Activated CD8-positive, alpha-beta T cell treated with anti-CD3 and anti-CD28 coated beads for 36 hours (primary cell): ENCODE results near the gene FOXN3. TPM values are rescaled to one million over a fixed set of nuclear protein-coding genes. Genes with fewer than 3 reads are reported as not detected.

Experiments
- ATAC-seq: fragments of 200-7000 bp; cut with Tn5 transposase; one replicate; pipeline ENCODE4 v1.10.0; 2021; ENCODE audit warnings: mild to moderate bottlenecking, moderate library complexity
- CTCF ChIA-PET: fragments of 350-600 bp; sonication (Branson Sonifier 250); formaldehyde crosslinking; loops from one replicate; lab custom pipeline; 2021; ENCODE audit warnings: antibody characterized with exemption; lab: Charles Lee
- POLR2A ChIA-PET: fragments of 350-600 bp; sonication (Branson Sonifier 250); formaldehyde crosslinking; loops from one replicate; lab custom pipeline; 2021; ENCODE audit warnings: antibody characterized with exemption; lab: Charles Lee
- DNase-seq: peaks from one replicate; pipeline ENCODE4 v3.0.0-alpha.2; 2020
- H3K27ac Mint-ChIP-seq: one replicate; pipeline ENCODE4 v1.8.0; 2021; ENCODE audit warnings: mild to moderate bottlenecking, mixed read lengths
- H3K27me3 Mint-ChIP-seq: one replicate; pipeline ENCODE4 v1.8.0; 2021; ENCODE audit warnings: mixed read lengths
- H3K36me3 Mint-ChIP-seq: one replicate; pipeline ENCODE4 v1.8.0; 2021; ENCODE audit warnings: low read depth, mixed read lengths
- H3K4me1 Mint-ChIP-seq: one replicate; pipeline ENCODE4 v1.8.0; 2021; ENCODE audit warnings: low read depth, mixed read lengths
- H3K4me3 Mint-ChIP-seq: one replicate; pipeline ENCODE4 v1.8.0; 2021; ENCODE audit warnings: mild to moderate bottlenecking, moderate library complexity, mixed read lengths
- H3K9me3 Mint-ChIP-seq: one replicate; pipeline ENCODE4 v1.8.0; 2021; ENCODE audit warnings: mixed read lengths
- CTCF ChIP-seq: fragments of 200-600 bp; IDR thresholded peaks from one replicate; pipeline ENCODE4 v1.8.0; 2022; ENCODE audit warnings: antibody characterized with exemption, mild to moderate bottlenecking
- intact Hi-C: fragments of 100-400 bp; cut with micrococcal nuclease; formaldehyde crosslinking; loops from one replicate; pipeline ENCODE4 v1.10.0; 2022
- total RNA-seq, 2 experiments: library from RNA; stranded (reverse); gene quantifications; one replicate each; pipeline ENCODE4 v1.2.3, GENCODE V29; 2021

The FOXN3 gene
- total RNA-seq, 2 experiments from 2014 or later, result 83.4 to 85.0 TPM

- Mint-ChIP-seq H3K4me1 (peaks cover 64% of the 10 kb centered on the region), H3K27me3 (no peaks in the 10 kb centered on the region), H3K9me3 (no peaks in the 10 kb centered on the region), H3K36me3 (peaks cover 22% of the 10 kb centered on the region), H3K27ac (peak overlapping the region; percentile 92), H3K4me3 (peak overlapping the region; percentile 0)
- no peak for TF ChIP-seq CTCF
- peak; percentile 68 for ATAC-seq
- DNase-seq, result peak; percentile 16
- ChIA-PET POLR2A (no interaction called here), CTCF (interaction anchor here (0.7 kb wide), 1 partner anchor 40 kb away, joined by 3 read pairs; no protein-coding TSS in a partner anchor)
- intact Hi-C loops, result no loop called here
Observed at GRCh38 chr14:89225607-89226006, 191.4 kb downstream of the FOXN3 start.

DNA sequence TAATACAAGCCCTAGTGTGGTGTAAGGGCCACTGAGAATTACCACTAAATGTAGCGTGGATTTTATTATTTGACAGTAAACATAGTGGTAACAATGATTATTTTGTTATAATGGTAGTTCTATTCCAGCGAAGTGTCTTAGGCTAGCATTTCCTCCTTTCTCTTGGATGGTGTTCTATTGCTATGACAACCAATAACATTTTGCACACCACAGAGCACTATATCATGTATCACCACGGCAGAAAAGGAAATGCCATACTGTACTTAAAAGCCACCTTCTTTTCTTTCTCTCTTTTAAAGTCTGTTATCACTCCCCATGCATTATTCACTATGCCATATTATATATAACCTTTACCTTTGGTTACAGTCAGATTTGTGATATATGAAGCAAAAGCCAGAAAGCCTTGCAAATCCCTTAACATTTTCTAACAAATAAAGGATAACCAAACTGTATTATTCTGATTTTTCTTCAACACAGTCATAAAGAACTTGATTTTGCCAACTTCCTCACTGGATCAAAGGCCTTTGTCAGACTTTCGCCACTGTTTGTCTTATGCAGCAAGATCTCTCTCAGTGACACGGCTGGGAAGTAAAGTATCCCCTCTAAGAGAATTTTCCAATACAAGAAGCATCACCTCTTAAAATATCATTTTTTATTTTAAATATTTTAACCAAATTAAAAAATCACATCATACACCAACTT lies 195.8 kb downstream of the FOXN3 start:
- Mint-ChIP-seq H3K9me3 (no peaks in the 10 kb centered on the region), H3K36me3 (peaks cover 31% of the 10 kb centered on the region), H3K27me3 (no peaks in the 10 kb centered on the region), H3K4me3 (no peak overlapping the region), H3K27ac (no peak overlapping the region), H3K4me1 (peaks cover 42% of the 10 kb centered on the region)
- ATAC-seq (peak; percentile 81), DNase-seq (no peak)
- ChIA-PET POLR2A (no interaction called here), CTCF (interaction anchor here (1.5 kb wide), 1 partner anchor 43 kb away, joined by 4 read pairs; no protein-coding TSS in a partner anchor)
- TF ChIP-seq CTCF, result no peak
- intact Hi-C loops, result no loop called here

DNA sequence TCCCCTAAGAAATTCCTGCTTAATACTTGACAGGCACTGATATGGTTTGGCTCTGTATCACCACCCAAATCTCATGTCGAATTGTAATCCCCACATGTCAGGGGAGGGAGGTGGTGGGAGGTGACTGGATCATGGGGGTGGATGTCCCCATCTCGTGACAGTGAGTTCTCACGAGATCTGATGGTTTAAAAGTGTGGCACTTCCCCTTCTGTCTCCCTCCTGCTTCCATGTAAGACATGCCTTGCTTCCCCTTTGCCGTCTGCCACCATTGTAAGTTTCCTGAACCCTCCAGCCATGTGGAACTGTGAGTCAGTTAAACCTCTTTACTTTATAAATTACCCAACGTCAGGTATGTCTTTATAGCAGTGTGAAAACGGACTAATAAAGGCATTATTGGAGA lies 198.0 kb downstream of the FOXN3 start:
- Mint-ChIP-seq H3K36me3 (peaks cover 34% of the 10 kb centered on the region), H3K27ac (no peak overlapping the region), H3K4me1 (peaks cover 36% of the 10 kb centered on the region), H3K27me3 (no peaks in the 10 kb centered on the region), H3K4me3 (no peak overlapping the region), H3K9me3 (no peaks in the 10 kb centered on the region)
- ATAC-seq (no peak), DNase-seq (no peak)
- intact Hi-C loops, result no loop called here
- no peak for TF ChIP-seq CTCF
- ChIA-PET CTCF (no interaction called here), POLR2A (no interaction called here)

DNA sequence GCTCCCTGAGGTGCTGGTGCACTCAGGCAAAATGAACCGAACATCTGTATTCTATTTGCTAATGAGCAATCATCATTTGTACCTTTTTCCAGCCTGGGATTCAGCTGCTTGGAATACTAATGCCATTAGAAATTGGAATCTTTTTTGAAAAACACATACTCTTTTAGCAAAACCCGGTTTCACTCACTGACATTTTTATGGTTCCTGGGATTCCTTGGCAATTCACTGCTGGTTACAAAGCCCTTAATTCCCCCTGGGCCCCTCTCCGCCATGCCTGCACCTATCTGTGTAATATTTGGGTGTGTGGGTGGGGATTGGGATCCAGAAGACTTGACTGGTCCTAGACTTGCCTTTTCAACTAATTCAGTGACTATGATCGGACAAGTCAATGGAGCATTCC lies 199.1 kb downstream of the FOXN3 start:
- Mint-ChIP-seq H3K36me3 (peaks cover 34% of the 10 kb centered on the region), H3K9me3 (no peaks in the 10 kb centered on the region), H3K4me3 (no peak overlapping the region), H3K4me1 (peaks cover 36% of the 10 kb centered on the region), H3K27ac (no peak overlapping the region), H3K27me3 (no peaks in the 10 kb centered on the region)
- no peak for TF ChIP-seq CTCF
- intact Hi-C loops, result no loop called here
- ATAC-seq (no peak), DNase-seq (no peak)
- CTCF ChIA-PET, result interaction anchor here (1.0 kb wide), 1 partner anchor 11 kb away, joined by 3 read pairs; no protein-coding TSS in a partner anchor
- POLR2A ChIA-PET, result no interaction called here

DNA sequence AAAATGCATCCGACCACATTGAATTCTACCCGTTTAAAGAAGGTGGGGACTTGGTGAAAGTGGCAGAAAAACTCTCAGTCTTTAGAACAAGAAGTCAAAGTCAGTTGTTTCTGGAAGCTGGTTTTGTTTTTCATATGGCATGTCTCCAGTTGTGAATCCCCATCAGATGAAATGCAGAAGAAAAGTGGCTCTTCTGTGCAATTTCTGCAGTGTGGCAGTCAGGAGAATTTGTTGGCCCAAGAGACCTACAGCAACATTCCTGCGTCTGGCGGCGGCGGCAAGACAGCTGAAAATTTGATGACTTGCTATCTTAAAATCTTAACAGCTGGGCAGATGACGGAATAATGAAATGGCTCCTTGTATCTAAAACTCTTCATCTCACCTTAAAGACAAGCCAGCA lies 201.5 kb downstream of the FOXN3 start:
- ATAC-seq (no peak), DNase-seq (no peak)
- ChIA-PET CTCF (interaction anchor here (0.9 kb wide), 1 partner anchor 43 kb away, joined by 3 read pairs; no protein-coding TSS in a partner anchor), POLR2A (no interaction called here)
- intact Hi-C loops, result no loop called here
- no peaks in the 10 kb centered on the region for H3K9me3 Mint-ChIP-seq
- H3K4me3 Mint-ChIP-seq, result no peak overlapping the region
- H3K27me3 Mint-ChIP-seq, result no peaks in the 10 kb centered on the region
- peaks cover 28% of the 10 kb centered on the region for H3K36me3 Mint-ChIP-seq
- H3K27ac Mint-ChIP-seq, result no peak overlapping the region
- H3K4me1 Mint-ChIP-seq, result peaks cover 27% of the 10 kb centered on the region
- no peak for TF ChIP-seq CTCF
